OCI-LY3 (cell line): Measurements from ENCODE around the gene HIVEP3.

ENCODE experiments used
- H2AFZ ChIP-seq: fragments of 200-600, 300-600 bp; shearing (Covaris generic); 2 replicates; pipeline ENCODE4 v1.6.0; 2014; ENCODE audit warnings: antibody characterized with exemption, low read depth, low read length
- H3K27ac ChIP-seq: fragments of 200-600, 300-600 bp; sonication (generic); 2 replicates; pipeline ENCODE4 v1.5.1; 2014; ENCODE audit warnings: mild to moderate bottlenecking, low read length, moderate library complexity, mixed read lengths
- H3K27me3 ChIP-seq: fragments of 200-600, 300-600 bp; sonication (generic); 2 replicates; pipeline ENCODE4 v1.6.1; 2014; ENCODE audit warnings: low read depth, low read length, mixed read lengths
- H3K36me3 ChIP-seq: fragments of 200-600, 300-600 bp; sonication (generic); replicated peaks from 2 replicates; pipeline ENCODE3; 2014; ENCODE audit warnings: low read depth, low read length, mixed read lengths
- H3K4me1 ChIP-seq: fragments of 300-600, 200-600 bp; sonication (generic); 2 replicates; pipeline ENCODE4 v1.6.1; 2014; ENCODE audit warnings: low read length, mixed read lengths
- H3K4me2 ChIP-seq: fragments of 200-600, 300-600 bp; sonication (generic); 2 replicates; pipeline ENCODE4 v1.6.1; 2014; ENCODE audit warnings: low read length, mixed read lengths
- H3K4me3 ChIP-seq: fragments of 300-600, 200-600 bp; sonication (generic); 2 replicates; pipeline ENCODE4 v1.5.1; 2014; ENCODE audit warnings: antibody characterized with exemption, mild to moderate bottlenecking, low read length, moderate library complexity
- H3K79me2 ChIP-seq: fragments of 300-600, 200-600 bp; shearing (Covaris generic); 2 replicates; pipeline ENCODE4 v1.6.1; 2014; ENCODE audit warnings: mild to moderate bottlenecking, low read length, mixed read lengths
- H3K9ac ChIP-seq: fragments of 300-600, 200-600 bp; shearing (Covaris generic); 2 replicates; pipeline ENCODE4 v1.6.0; 2014; ENCODE audit warnings: mild to moderate bottlenecking, low read length, moderate library complexity
- H3K9me3 ChIP-seq: fragments of 200-600, 300-600 bp; shearing (Covaris generic); 2 replicates; pipeline ENCODE4 v1.6.1; 2014; ENCODE audit warnings: low read length, mixed read lengths; ENCODE audit not compliant: insufficient read depth
- H4K20me1 ChIP-seq: fragments of 200-600, 300-600 bp; sonication (generic); 2 replicates; pipeline ENCODE4 v1.6.1; 2016; ENCODE audit warnings: low read length, mixed read lengths; ENCODE audit not compliant: insufficient read depth
- EZH2phosphoT487 ChIP-seq: fragments of 200-600 bp; shearing (Covaris generic); IDR thresholded peaks from 2 replicates; pipeline ENCODE4 v1.6.1; 2018; ENCODE audit warnings: antibody characterized with exemption, mixed run types, low read depth
- TF ChIP-seq, protein P1 (sequence below): fragments of 200-600, 300-600 bp; sonication (generic); IDR thresholded peaks from 2 replicates; pipeline ENCODE4 v1.5.1; 2014; ENCODE audit warnings: antibody characterized with exemption, low read length, low read depth

The HIVEP3 gene

GRCh38 chr1:41572224-41572623, 346.5 kb downstream of the HIVEP3 start:
- peaks cover 65% of the 10 kb centered on the region for H4K20me1 ChIP-seq
- no peak overlapping the region for H3K4me2 ChIP-seq
- H3K36me3 ChIP-seq = peaks cover 61% of the 10 kb centered on the region
- no peaks in the 10 kb centered on the region for H3K27me3 ChIP-seq
- H3K4me1 ChIP-seq = peaks cover 23% of the 10 kb centered on the region
- peaks cover 99% of the 10 kb centered on the region for H3K79me2 ChIP-seq
- no peak for TF ChIP-seq EZH2phosphoT487
- TF ChIP-seq, protein P1, sequence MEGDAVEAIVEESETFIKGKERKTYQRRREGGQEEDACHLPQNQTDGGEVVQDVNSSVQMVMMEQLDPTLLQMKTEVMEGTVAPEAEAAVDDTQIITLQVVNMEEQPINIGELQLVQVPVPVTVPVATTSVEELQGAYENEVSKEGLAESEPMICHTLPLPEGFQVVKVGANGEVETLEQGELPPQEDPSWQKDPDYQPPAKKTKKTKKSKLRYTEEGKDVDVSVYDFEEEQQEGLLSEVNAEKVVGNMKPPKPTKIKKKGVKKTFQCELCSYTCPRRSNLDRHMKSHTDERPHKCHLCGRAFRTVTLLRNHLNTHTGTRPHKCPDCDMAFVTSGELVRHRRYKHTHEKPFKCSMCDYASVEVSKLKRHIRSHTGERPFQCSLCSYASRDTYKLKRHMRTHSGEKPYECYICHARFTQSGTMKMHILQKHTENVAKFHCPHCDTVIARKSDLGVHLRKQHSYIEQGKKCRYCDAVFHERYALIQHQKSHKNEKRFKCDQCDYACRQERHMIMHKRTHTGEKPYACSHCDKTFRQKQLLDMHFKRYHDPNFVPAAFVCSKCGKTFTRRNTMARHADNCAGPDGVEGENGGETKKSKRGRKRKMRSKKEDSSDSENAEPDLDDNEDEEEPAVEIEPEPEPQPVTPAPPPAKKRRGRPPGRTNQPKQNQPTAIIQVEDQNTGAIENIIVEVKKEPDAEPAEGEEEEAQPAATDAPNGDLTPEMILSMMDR = no peak
- H3K9me3 ChIP-seq = no peaks in the 10 kb centered on the region
- no peak overlapping the region for H3K4me3 ChIP-seq
- no peak overlapping the region for H3K27ac ChIP-seq
- no peak overlapping the region for H3K9ac ChIP-seq
- H2AFZ ChIP-seq = no peak overlapping the region

- no peak overlapping the region for H3K27ac ChIP-seq
- H3K79me2 ChIP-seq = peaks cover 99% of the 10 kb centered on the region
- H3K9me3 ChIP-seq = no peaks in the 10 kb centered on the region
- H3K4me3 ChIP-seq = no peak overlapping the region
- no peak overlapping the region for H2AFZ ChIP-seq
- no peak overlapping the region for H3K9ac ChIP-seq
- H3K27me3 ChIP-seq = no peaks in the 10 kb centered on the region
- peaks cover 64% of the 10 kb centered on the region for H3K36me3 ChIP-seq
- peaks cover 22% of the 10 kb centered on the region for H3K4me1 ChIP-seq
- H3K4me2 ChIP-seq = no peak overlapping the region
- H4K20me1 ChIP-seq = peaks cover 72% of the 10 kb centered on the region
- TF ChIP-seq, protein P1 = no peak
- TF ChIP-seq EZH2phosphoT487 = no peak
Observed at GRCh38 chr1:41571041-41571440, 347.7 kb downstream of the HIVEP3 start.

DNA sequence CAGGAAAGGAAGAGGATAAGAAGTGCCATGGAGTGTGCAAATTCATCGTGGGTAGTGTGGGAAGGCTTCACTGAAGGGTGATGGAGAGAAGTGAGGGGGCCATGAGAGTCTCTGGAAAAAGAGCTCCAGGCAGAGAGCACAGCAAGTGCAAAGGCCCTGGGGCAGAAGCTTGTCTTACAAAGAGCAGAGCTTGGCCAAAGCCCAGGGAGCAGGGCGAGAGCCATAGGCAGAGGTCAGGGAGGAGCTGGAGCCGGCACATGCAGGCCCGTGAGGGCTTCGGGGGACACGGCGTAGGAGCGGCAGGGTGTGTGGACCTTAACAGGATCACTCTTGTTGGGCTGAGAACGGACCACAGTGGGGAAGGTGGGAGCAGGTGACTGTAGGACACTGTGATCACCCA, 350.5 kb downstream of the HIVEP3 start:
- H3K4me3 ChIP-seq = no peak overlapping the region
- no peak overlapping the region for H3K4me2 ChIP-seq
- H3K79me2 ChIP-seq = peaks cover 97% of the 10 kb centered on the region
- H3K36me3 ChIP-seq = peaks cover 52% of the 10 kb centered on the region
- H3K27me3 ChIP-seq = no peaks in the 10 kb centered on the region
- peaks cover 74% of the 10 kb centered on the region for H4K20me1 ChIP-seq
- H3K9ac ChIP-seq = no peak overlapping the region
- H3K27ac ChIP-seq = no peak overlapping the region
- H3K4me1 ChIP-seq = no peaks in the 10 kb centered on the region
- no peak overlapping the region for H2AFZ ChIP-seq
- no peaks in the 10 kb centered on the region for H3K9me3 ChIP-seq
- no peak for TF ChIP-seq EZH2phosphoT487
- TF ChIP-seq, protein P1 = no peak

DNA sequence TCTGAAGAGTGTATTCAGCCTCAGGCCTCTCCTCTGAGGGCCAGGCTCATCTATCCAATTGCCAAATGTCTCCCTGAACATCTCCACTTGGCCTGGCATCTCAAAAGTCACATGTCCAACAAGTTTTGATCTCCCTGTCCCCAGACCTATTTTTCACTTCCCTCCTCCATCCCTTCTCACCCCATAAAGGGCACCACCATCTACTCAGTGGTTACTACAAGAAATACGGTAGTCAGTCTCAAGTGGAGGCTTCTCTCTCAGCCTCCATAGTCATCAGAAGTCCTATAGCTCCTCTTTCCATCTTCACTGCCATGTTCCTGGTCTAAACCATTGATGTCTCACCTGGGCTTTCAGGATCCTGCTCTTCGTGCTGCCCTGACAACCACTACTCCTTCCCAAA, 351.8 kb downstream of the HIVEP3 start:
- Histone ChIP-seq H3K9ac (no peak overlapping the region), H3K27ac (no peak overlapping the region), H3K9me3 (no peaks in the 10 kb centered on the region), H3K4me1 (no peaks in the 10 kb centered on the region), H4K20me1 (peaks cover 67% of the 10 kb centered on the region), H3K27me3 (no peaks in the 10 kb centered on the region), H3K79me2 (peaks cover 93% of the 10 kb centered on the region), H3K4me3 (no peak overlapping the region), H3K4me2 (no peak overlapping the region), H3K36me3 (peaks cover 40% of the 10 kb centered on the region), H2AFZ (no peak overlapping the region)
- TF ChIP-seq, protein P1 = no peak
- TF ChIP-seq EZH2phosphoT487 = no peak
